Endothelial cell of umbilical vein (primary cell): ENCODE data around the gene ZNF629. TPM values are rescaled to one million over a fixed set of nuclear protein-coding genes. Genes with fewer than 3 reads are reported as not detected.

Experiments
- BruUV-seq: library from RNA; stranded (reverse); fragments of 400-500 nt; replicated peaks from 2 replicates; lab custom pipeline; 2021; lab: Mats Ljungman, UMichigan
- CTCF ChIA-PET: fragments of 300-600, 350-600 bp; sonication (Branson Sonifier 250); formaldehyde crosslinking; loops from one replicate; lab custom pipeline; 2021; ENCODE audit warnings: antibody characterized with exemption, inconsistent platforms; lab: Charles Lee
- POLR2A ChIA-PET: fragments of 300-600, 350-600 bp; sonication (Branson Sonifier 250); formaldehyde crosslinking; loops from one replicate; lab custom pipeline; 2021; ENCODE audit warnings: antibody characterized with exemption, inconsistent platforms; lab: Charles Lee
- DNase-seq: peaks from one replicate; pipeline ENCODE4 v3.0.0-alpha.2; 2011; ENCODE audit warnings: low read depth, low spot score
- FAIRE-seq: peaks from 2 replicates; lab custom pipeline; 2011; peaks lifted over from hg19 to GRCh38; lab: Jason Lieb, UNC
- H2AFZ ChIP-seq: 2 replicates; pipeline ENCODE4 v1.6.0; 2012; ENCODE audit warnings: low read depth, low read length, control low read depth, inconsistent platforms
- H3K27ac ChIP-seq: 2 replicates; pipeline ENCODE4 v1.5.1; 2011; ENCODE audit warnings: low read depth, mild to moderate bottlenecking, control low read depth, low read length, moderate library complexity; ENCODE audit not compliant: insufficient read depth
- H3K27me3 ChIP-seq, 2 experiments: 2 replicates each; pipeline versions ENCODE4 v1.6.0 to v1.6.1; 2011; ENCODE audit warnings: low read length in 2 of 2, mixed read lengths in 1 of 2; ENCODE audit not compliant: control insufficient read depth in 2 of 2, insufficient read depth in 2 of 2
- H3K36me3 ChIP-seq, 2 experiments: 2 replicates in 1 of 2; 3 replicates in 1 of 2; pipeline ENCODE4 v1.5.1; 2011; ENCODE audit warnings: low read length in 2 of 2, mild to moderate bottlenecking in 1 of 2, moderate library complexity in 1 of 2; ENCODE audit not compliant: control insufficient read depth in 2 of 2, insufficient read depth in 2 of 2; ENCODE audit errors: extremely low read depth in 1 of 2
- H3K4me1 ChIP-seq: 3 replicates; pipeline ENCODE4 v1.5.1; 2011; ENCODE audit warnings: mild to moderate bottlenecking, low read length; ENCODE audit not compliant: control insufficient read depth, insufficient read depth; ENCODE audit errors: extremely low read depth
- H3K4me2 ChIP-seq: 2 replicates; pipeline ENCODE4 v1.6.1; 2011; ENCODE audit warnings: low read length, control low read depth, mixed read lengths; ENCODE audit not compliant: insufficient read depth
- H3K4me3 ChIP-seq, 3 experiments: fragments of 200-600 bp in 1 of 3; sonication (generic), shearing (Covaris generic) in 1 of 3; replicated peaks in 1 of 3; 2 replicates each; pipeline ENCODE4 v1.5.1; 2011 to 2016; ENCODE audit warnings: control low read depth in 3 of 3, low read length in 3 of 3, mild to moderate bottlenecking in 2 of 3, inconsistent platforms in 1 of 3, low read depth in 1 of 3, moderate library complexity in 1 of 3; ENCODE audit not compliant: insufficient read depth in 1 of 3
- H3K79me2 ChIP-seq: 2 replicates; pipeline ENCODE4 v1.6.0; 2012; ENCODE audit warnings: low read length, inconsistent platforms; ENCODE audit not compliant: control insufficient read depth, insufficient read depth
- H3K9ac ChIP-seq: replicated peaks from 2 replicates; pipeline ENCODE3; 2011; ENCODE audit warnings: low read length, control low read depth; ENCODE audit not compliant: insufficient read depth; ENCODE audit errors: extremely low read depth
- H3K9me1 ChIP-seq: replicated peaks from 3 replicates; pipeline ENCODE4 v1.6.0; 2011; ENCODE audit warnings: mild to moderate bottlenecking, low read length; ENCODE audit not compliant: control insufficient read depth, insufficient read depth; ENCODE audit errors: extremely low read depth
- H3K9me3 ChIP-seq: replicated peaks from 2 replicates; pipeline ENCODE4 v1.5.1; 2012; ENCODE audit warnings: low read length, inconsistent platforms; ENCODE audit not compliant: control insufficient read depth, insufficient read depth
- H4K20me1 ChIP-seq: replicated peaks from 2 replicates; pipeline ENCODE3; 2011; ENCODE audit warnings: mild to moderate bottlenecking, low read length; ENCODE audit not compliant: control insufficient read depth, insufficient read depth; ENCODE audit errors: extremely low read depth
- EZH2 ChIP-seq: IDR thresholded peaks from 2 replicates; pipeline ENCODE4 v1.6.1; 2012; ENCODE audit warnings: borderline replicate concordance, low read depth, mild to moderate bottlenecking, moderate library complexity, low read length, inconsistent platforms; ENCODE audit not compliant: severe bottlenecking
- FOS ChIP-seq: IDR thresholded peaks from 2 replicates; pipeline ENCODE4 v1.6.1; 2011; ENCODE audit warnings: mild to moderate bottlenecking, low read length, moderate library complexity, borderline replicate concordance; ENCODE audit not compliant: insufficient read depth
- GATA2 ChIP-seq: IDR thresholded peaks from 2 replicates; pipeline ENCODE4 v1.7.0; 2011; ENCODE audit warnings: low read depth, mild to moderate bottlenecking, moderate library complexity, mixed read lengths, low read length; ENCODE audit not compliant: insufficient read length, insufficient read depth
- JUN ChIP-seq: IDR thresholded peaks from 2 replicates; pipeline ENCODE4 v1.6.1; 2011; ENCODE audit warnings: borderline replicate concordance, low read depth; ENCODE audit not compliant: insufficient read length, insufficient read depth
- MYC ChIP-seq: IDR thresholded peaks from one replicate; pipeline ENCODE4 v1.6.1; 2011; ENCODE audit warnings: mild to moderate bottlenecking, low read depth, low read length
- POLR2A ChIP-seq: IDR thresholded peaks from 2 replicates; pipeline ENCODE4 v1.6.1; 2012; ENCODE audit warnings: low read depth, mild to moderate bottlenecking, control low read depth, low read length
- POLR2AphosphoS5 ChIP-seq: IDR thresholded peaks from 2 replicates; pipeline ENCODE4 v1.6.1; 2012; ENCODE audit warnings: low read depth, mild to moderate bottlenecking, control low read depth, low read length, moderate library complexity; ENCODE audit not compliant: insufficient read depth
- dilution Hi-C: fragments of 300-500 bp; cut with MboI; formaldehyde crosslinking; loops from one replicate; pipeline ENCODE4 v1.15.0; 2019; ENCODE audit warnings: low sequenced_read_pairs; ENCODE audit not compliant: extremely low pct_ligation_motif_present
- intact Hi-C: fragments of 100-400 bp; cut with micrococcal nuclease; formaldehyde crosslinking; loops from one replicate; pipeline ENCODE4 v1.10.0; 2022
- polyA plus RNA-seq, 4 experiments: library from polyadenylated mRNA; depleted of rRNA in 3 of 4; stranded (reverse) in 3 of 4; unstranded in 1 of 4; fragments of >200 nt; gene quantifications; 2 replicates each; pipeline versions ENCODE4 v1.2.1 to v1.2.3, GENCODE V29; 2011 to 2012; ENCODE audit warnings: missing spikeins in 1 of 4
- total RNA-seq: library from RNA; stranded (reverse); gene quantifications from 2 replicates; pipeline ENCODE4 v1.2.3, GENCODE V29; 2021
- TF ChIP-seq, protein P1 (sequence below): IDR thresholded peaks from 2 replicates; pipeline ENCODE4 v1.6.1; 2011; ENCODE audit not compliant: insufficient read depth, insufficient read length
- TF ChIP-seq, protein P2 (sequence below), 2 donors: IDR thresholded peaks; 1 replicate in 1 of 2; 2 replicates in 1 of 2; pipeline ENCODE4 v1.5.1; 2011; ENCODE audit warnings: low read length in 2 of 2, mild to moderate bottlenecking in 2 of 2, moderate library complexity in 2 of 2, control low read depth in 1 of 2, inconsistent platforms in 1 of 2, low read depth in 1 of 2; ENCODE audit not compliant: insufficient read depth in 1 of 2; ENCODE audit errors: extremely low read depth in 1 of 2

ZNF629 gene
- total and polyA plus RNA-seq, 2 donors (not counting 3 experiments of a cell fraction or from before 2014, with no cell fraction given): 5.2 to 11.2 TPM

DNA sequence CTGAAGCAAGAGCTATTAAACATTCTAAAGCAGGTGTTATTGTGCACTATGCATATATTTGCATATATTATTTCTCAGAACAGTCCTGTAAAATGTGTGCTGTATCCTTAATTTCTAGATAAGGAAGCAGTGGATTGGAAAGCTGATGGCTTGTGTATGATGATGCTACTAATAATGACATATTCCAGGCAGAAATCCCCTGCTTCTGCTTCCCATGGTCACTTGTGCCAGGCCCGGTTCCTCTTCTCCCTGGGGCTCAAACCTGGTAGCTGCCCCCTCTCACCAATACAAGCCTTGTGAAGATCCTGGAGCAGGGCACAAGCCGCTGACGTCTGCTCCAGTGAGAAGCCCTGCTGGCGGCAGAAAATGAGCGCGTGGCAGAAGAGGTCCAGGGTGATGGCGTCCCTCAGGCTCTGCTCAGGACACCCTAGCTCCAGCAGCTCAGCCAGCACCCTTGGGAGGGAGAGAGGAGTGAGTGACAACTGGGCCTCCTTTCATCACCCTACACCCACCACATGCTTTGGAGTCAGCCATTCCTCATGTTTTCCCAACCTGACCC, 26.9 kb downstream of the ZNF629 start:
- no peak overlapping the region for H3K9ac ChIP-seq
- peaks cover 7 to 18% of the 10 kb centered on the region in 2 experiments for H3K36me3 ChIP-seq
- FAIRE-seq: no peak
- POLR2A ChIA-PET: no interaction called here
- BruUV-seq: no TSS peak
- CTCF ChIA-PET: interaction anchor here (0.5 to 1.3 kb wide), 2 partner anchors 13 to 110 kb away, joined by 3 to 4 read pairs; no protein-coding TSS in a partner anchor
- H3K79me2 ChIP-seq: peaks cover 22% of the 10 kb centered on the region
- H3K27ac ChIP-seq: no peak overlapping the region
- H3K9me3 ChIP-seq: no peaks in the 10 kb centered on the region
- no peak for TF ChIP-seq EZH2
- TF ChIP-seq GATA2: no peak
- no peak for TF ChIP-seq MYC
- TF ChIP-seq, protein P1, sequence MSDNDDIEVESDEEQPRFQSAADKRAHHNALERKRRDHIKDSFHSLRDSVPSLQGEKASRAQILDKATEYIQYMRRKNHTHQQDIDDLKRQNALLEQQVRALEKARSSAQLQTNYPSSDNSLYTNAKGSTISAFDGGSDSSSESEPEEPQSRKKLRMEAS: no peak
- TF ChIP-seq, protein P2, sequence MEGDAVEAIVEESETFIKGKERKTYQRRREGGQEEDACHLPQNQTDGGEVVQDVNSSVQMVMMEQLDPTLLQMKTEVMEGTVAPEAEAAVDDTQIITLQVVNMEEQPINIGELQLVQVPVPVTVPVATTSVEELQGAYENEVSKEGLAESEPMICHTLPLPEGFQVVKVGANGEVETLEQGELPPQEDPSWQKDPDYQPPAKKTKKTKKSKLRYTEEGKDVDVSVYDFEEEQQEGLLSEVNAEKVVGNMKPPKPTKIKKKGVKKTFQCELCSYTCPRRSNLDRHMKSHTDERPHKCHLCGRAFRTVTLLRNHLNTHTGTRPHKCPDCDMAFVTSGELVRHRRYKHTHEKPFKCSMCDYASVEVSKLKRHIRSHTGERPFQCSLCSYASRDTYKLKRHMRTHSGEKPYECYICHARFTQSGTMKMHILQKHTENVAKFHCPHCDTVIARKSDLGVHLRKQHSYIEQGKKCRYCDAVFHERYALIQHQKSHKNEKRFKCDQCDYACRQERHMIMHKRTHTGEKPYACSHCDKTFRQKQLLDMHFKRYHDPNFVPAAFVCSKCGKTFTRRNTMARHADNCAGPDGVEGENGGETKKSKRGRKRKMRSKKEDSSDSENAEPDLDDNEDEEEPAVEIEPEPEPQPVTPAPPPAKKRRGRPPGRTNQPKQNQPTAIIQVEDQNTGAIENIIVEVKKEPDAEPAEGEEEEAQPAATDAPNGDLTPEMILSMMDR (IDR thresholded peaks at IDR 0.05; ENCODE audit: extremely low read depth in 1 of 2, insufficient read depth in 1 of 2, low read depth in 1 of 2, low read length in 2 of 2): no peak
- no peak for TF ChIP-seq JUN
- TF ChIP-seq POLR2AphosphoS5: no peak
- no peak for TF ChIP-seq FOS
- no peak for TF ChIP-seq POLR2A
- no peaks in the 10 kb centered on the region for H4K20me1 ChIP-seq
- intact Hi-C loops: loop anchor here (5.0 kb wide), 1 partner anchor 162 kb away; the partner anchor contains the start of gene FBXL19
- no peak overlapping the region for H3K4me3 ChIP-seq
- no peak overlapping the region for H2AFZ ChIP-seq
- DNase-seq: no peak
- H3K27me3 ChIP-seq: no peaks in the 10 kb centered on the region
- no peaks in the 10 kb centered on the region for H3K9me1 ChIP-seq
- no peak overlapping the region for H3K4me2 ChIP-seq
- peaks cover 15% of the 10 kb centered on the region for H3K4me1 ChIP-seq
- dilution Hi-C loops: no loop called here
